ENCODE measurements around the gene DDAH1.
"Not testable (repeated sequence)": the region's sequence is repeated elsewhere in the genome, so short reads cannot be mapped to it uniquely, and the experiment has no call there.

The DDAH1 gene

DNA sequence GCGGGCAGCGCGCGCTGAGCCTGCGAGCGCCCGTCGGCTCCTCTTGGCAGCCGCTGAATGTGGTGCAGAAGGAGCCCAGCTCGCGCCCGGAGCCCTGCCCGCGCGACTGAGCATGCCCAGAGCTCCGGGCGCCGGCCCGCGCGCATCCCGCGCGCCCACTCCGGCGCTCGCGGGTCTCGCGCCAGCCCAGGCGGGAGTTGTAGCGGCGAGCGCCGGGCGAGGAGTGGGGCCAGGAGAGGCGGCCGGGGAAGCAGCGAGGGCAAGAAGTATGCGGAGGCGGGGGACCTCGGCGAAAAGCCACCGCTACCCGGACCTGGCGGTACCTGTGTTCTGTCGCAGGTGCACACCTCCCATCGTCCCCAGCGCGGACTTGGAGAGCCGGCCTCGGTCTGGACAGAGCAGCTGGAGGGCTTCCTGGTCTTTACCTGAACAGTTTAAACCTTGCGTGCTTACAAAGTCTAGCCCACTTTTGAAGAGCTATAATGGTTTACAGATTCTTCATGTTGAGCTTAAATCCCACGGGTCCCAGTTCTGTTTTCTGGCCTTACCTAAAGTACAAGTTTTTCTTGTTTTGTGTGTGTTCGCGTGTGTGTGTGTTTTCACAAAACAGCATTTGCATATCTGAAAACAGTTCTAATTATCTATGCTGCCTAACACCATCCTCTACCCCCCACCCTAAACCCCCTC, at the start of gene DDAH1:
Gene DDAH1 (minus strand): TSS at position 61 of the 687 bp plus-strand sequence. CDS start 114 bp downstream, outside the sequence.
- no peak for DNase-seq (ENCODE audit: low read depth, low spot score)

- DNase-seq (ENCODE audit: low read depth, low spot score), result not testable (repeated sequence)
These were observed 49.0 kb upstream of the DDAH1 start for GRCh38 chr1:85513998-85514397.

DNA sequence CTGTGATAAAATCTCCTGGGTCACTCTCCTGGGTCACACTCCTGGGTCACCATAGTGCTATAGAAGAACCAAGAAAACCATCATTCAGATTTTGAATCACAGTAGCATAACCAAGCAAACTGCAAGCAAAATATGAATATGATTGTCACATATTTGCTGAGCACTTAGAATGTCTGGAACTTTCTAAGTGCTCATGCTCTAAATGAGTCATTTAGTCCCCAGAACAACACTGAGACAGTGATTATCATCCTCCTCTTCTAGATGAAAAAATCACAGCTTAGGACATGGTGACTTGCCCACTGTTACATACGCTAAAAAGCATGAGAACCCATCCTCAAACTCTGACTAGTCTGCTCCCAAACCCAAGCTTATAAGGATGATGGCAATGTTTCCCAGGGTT, 39.5 kb upstream of the DDAH1 start:
- no peak for DNase-seq (ENCODE audit: low read depth, low spot score)

DNA sequence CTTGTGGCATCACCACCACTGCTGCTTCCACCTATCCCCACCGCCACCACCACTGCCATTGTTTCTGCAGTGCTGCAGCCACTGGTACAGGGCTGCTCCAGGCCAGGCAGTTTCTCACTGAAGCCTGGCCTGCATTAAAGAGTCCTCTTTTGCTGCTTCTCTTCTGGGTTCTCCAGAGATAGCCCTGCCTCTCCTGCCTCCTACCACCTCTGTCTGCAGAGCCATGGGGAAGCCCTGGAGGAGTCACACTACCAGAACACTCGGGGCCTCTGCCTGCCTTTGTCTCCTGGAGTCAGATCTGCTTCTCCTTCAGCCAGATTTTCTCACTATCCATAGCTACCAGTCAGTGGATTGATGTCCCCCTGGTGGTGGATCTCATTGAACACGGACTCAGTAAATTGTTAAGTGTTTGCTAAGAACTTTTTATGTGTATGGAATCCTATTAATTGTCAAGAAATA, 37.7 kb upstream of the DDAH1 start:
- peak; percentile 50 for DNase-seq (ENCODE audit: low read depth, low spot score)

DNA sequence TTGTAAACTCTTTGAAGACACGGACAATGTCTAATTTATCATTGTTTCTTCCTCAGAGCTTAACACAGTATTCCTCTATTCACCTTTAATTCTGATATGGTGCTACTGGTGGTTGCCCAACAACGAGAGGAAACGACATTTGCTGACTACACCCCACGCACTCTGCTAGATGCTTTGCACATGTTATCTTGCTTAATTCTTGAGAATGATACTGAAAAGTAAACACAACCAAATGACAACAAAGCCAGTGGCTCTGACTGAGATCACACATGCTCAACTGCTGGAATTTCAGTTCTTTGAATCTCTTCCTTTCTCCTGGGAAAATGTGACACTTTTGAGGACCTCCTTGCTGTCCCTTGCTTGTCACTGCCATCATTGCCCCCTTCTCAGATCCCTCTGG, 37.2 kb upstream of the DDAH1 start:
- no peak for DNase-seq (ENCODE audit: low read depth, low spot score)

DNA sequence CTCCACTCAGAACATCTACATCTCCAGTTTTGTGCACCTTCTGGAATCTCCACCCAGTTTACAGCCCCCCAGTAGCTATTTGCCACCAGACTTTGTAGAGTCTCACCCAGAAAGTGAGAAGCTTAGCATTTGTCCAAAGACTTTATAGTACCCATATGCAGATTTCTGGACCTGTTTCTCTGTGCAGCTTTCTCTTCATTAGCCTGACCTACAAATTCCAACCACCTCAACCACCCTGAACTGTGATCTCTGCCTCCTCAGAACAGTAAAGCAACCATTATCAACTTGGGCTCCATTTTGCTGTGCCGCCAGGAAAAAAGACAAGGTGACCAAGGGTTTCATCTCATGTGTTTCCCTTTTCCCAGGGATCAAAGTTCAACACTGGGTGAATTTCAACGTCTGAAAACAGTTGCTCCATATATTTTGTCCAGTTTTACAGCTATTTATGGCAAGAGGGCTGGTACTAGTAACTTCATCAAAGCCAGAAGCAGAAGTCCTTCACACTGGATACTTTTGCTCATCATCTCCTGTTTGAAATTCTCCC, 36.5 kb upstream of the DDAH1 start:
- no peak for DNase-seq (ENCODE audit: low read depth, low spot score)

GRCh38 chr1:85496941-85497582, 32.1 kb upstream of the DDAH1 start:
- DNase-seq (ENCODE audit: low read depth, low spot score), result no peak

DNA sequence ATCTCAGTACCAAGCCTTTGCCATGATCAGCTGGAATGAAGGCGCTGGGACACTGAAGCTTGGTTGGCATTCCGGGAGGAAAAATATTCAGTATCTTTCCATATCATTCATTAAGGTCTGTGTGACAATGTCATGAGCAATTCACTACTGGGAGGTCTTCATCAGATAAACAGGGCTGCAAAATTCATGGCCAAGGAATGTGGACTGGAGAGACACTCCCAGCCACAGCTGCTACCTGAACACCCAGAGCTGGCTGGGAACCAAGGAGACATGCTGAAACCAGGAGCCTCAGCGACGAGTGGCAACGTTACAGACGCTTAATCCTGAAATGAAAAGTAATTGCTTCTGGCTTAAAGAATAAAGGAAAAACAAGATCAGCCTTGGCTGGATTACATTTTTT, 30.6 kb upstream of the DDAH1 start:
- DNase-seq (ENCODE audit: low read depth, low spot score), result no peak

- no peak for DNase-seq (ENCODE audit: low read depth, low spot score)
These were observed 29.9 kb upstream of the DDAH1 start for GRCh38 chr1:85494904-85495266.

DNA sequence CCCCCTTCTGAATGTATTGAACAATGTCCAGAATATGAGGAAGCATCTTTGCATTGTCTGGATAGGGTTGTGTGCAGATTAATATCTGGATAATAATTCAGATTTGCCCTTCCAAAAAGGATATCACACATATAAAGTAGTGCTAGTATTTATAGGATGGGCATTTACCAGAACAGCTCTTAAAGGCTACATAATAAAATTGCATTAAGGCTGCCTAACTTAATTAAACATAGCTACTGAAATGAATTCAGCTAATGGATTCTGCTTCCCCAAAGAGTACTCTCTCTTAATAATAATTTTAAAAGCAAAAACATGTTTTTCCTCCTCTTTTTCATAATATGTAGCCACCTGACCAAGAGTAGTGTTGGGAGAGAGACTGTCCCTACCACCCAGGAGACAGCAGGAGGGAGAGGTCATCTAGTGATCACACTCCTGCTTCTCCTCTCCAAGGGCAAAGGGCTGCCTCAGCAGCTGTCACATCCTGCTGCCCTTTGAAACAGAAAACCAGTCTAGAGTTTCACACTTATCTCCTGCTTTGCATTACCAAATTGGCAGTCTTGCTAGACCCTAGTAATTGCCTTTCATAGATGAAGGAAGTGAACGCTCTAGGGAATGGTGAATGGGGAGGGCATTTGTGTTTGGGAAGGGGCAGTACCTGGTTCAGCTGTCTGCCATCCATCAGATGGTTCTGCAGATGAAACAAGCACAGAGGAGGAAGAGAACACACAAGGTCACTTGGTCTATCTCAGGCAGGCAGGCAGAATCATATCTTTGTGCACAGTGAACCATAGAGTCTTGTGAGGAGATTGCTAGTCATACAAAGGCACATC, 29.3 kb upstream of the DDAH1 start:
- no peak for DNase-seq (ENCODE audit: low read depth, low spot score)

- DNase-seq (ENCODE audit: low read depth, low spot score), result no peak
These were observed 25.5 kb upstream of the DDAH1 start for GRCh38 chr1:85490270-85490985.

GRCh38 chr1:85488126-85488525, 23.2 kb upstream of the DDAH1 start:
- DNase-seq (ENCODE audit: low read depth, low spot score), result no peak

DNA sequence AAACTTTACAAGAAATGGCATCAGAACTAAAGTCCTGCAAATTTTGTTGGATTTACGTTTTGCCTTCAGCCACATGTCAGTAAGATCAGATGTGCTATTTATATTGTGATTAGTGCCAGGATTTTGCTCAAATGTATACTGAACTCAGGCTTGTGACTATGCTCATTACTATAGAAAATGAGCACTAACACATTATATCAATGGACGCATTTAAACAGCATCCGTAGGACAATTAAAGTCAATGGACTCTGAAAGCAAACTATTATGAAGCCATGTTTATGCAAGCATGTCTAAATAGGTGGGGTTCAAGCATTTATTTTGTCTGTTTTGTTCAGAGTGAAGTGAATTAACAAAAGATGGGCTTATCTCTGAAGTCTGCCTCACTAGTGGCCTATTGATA, 20.6 kb upstream of the DDAH1 start:
- DNase-seq (ENCODE audit: low read depth, low spot score), result no peak

- DNase-seq (ENCODE audit: low read depth, low spot score), result no peak
These were observed 19.8 kb upstream of the DDAH1 start for GRCh38 chr1:85484716-85485115.

GRCh38 chr1:85484264-85484663, 19.3 kb upstream of the DDAH1 start:
- no peak for DNase-seq (ENCODE audit: low read depth, low spot score)

DNA sequence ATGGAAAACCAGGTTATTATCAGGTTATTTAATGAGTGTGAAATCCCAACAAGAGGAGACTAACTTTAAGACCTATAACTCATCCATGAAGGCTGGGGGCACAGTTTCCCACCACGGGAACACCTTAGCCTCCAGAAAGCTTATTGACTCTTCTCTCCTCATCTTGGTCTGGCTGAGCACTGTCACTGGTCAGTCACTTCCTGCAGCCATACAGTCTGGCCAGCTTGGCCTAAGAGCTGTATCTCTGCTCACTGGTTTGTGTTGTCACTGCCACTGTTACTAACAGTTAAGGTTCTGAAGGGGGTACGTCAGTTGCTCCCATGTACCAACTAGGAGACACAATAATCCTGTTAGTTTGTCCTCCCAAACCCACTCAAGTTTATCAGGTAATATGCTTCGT, 16.7 kb upstream of the DDAH1 start:
- DNase-seq (ENCODE audit: low read depth, low spot score), result no peak

DNA sequence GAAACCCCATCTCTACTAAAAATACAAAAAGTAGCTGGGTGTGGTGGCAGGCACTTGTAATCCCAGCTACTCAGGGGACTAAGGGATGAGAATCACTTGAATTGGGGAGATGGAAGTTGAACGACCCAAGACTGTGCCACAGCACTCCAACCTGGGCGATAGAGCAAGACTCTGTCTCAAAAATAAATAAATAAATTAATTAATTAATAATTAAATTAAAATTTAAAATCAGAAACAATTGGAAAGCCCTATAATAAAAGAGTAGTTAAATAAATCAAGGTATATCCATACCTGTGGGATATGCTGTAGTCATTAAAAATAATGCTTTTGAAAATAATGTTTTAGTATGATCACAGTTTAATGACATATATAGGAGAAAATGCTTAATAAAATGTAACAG, 15.6 kb upstream of the DDAH1 start:
- no peak for DNase-seq (ENCODE audit: low read depth, low spot score)

GRCh38 chr1:85479491-85479890, 14.5 kb upstream of the DDAH1 start:
- DNase-seq (ENCODE audit: low read depth, low spot score), result no peak

GRCh38 chr1:85478366-85478765, 13.4 kb upstream of the DDAH1 start:
- DNase-seq (ENCODE audit: low read depth, low spot score), result no peak

DNA sequence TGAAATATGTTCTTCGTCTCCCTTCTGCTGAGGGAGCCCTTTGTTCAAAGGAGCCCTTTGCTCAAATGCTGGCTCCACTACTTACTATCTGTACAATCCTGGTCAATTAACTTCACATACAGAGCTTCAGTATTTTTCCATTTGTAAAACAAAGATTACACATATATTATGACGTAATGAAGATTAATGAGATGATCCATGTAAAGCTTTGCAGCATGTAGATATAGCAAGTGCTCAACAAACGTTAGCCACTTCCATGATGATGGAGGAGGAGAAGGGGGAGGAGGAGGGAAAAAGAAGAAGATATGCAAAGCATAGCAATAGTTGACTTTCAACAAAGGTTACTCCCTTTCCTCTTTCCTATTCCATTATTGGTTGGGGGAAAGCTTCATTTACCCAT, 10.1 kb upstream of the DDAH1 start:
- DNase-seq (ENCODE audit: low read depth, low spot score), result no peak

DNA sequence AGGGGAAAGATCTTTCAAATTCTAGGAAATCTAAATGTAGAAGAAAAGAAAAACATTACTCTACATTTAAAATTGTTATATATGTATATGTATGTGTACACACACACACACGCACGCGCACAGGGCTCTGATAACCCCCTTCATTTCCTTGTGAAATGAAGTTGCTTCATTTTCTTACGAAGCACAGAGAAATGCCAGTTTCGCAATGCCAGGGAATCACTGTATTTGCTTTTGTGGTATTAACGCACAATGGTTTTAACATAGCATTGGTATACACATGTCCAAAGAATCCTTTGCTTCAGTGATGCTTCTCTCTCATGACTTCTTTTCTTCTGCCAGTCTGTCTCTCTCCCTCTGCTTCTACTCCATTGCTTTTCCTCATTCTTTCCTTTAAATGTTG, 8.4 kb upstream of the DDAH1 start:
- DNase-seq (ENCODE audit: low read depth, low spot score), result no peak

- DNase-seq (ENCODE audit: low read depth, low spot score), result no peak
These were observed 6.6 kb upstream of the DDAH1 start for GRCh38 chr1:85471558-85471957.

All from iPS DF 19.7 (cell line).